IPS DF 6.9 (cell line): Measurements from ENCODE around the gene BCR.
A peak's percentile ranks its signal among the peaks of the same experiment; 100 is the strongest.

ENCODE experiments used
- DNase-seq: peaks from one replicate; pipeline ENCODE4 v3.0.0-alpha.2; 2013; ENCODE audit warnings: low read depth, low spot score
- H3K27ac ChIP-seq: one replicate; pipeline ENCODE4 v1.5.1; 2013; ENCODE audit warnings: low read length, control low read depth
- H3K27me3 ChIP-seq: 2 replicates; pipeline ENCODE4 v1.6.1; 2013; ENCODE audit warnings: mild to moderate bottlenecking, low read length; ENCODE audit not compliant: control insufficient read depth, insufficient read depth
- H3K36me3 ChIP-seq: 2 replicates; pipeline ENCODE4 v1.6.1; 2013; ENCODE audit warnings: low read length; ENCODE audit not compliant: control insufficient read depth, insufficient read depth
- H3K4me1 ChIP-seq: 2 replicates; pipeline ENCODE4 v1.6.1; 2013; ENCODE audit warnings: low read length; ENCODE audit not compliant: control insufficient read depth, insufficient read depth
- H3K4me3 ChIP-seq: 2 replicates; pipeline ENCODE4 v1.5.1; 2013; ENCODE audit warnings: mild to moderate bottlenecking, low read length
- H3K9me3 ChIP-seq: 2 replicates; pipeline ENCODE4 v1.6.1; 2013; ENCODE audit warnings: low read length, inconsistent platforms; ENCODE audit not compliant: control insufficient read depth, insufficient read depth
- WGBS: extraction: QIAGEN DNeasy Blood & Tissue Kit; methylation state at CpG from one replicate; pipeline ENCODE4 v1.1.7; 2013; ENCODE audit warnings: mixed read lengths, missing lambda C conversion rate; ENCODE audit not compliant: insufficient read length, insufficient coverage; 5-methylcytosine and 5-hydroxymethylcytosine counted together

Gene BCR

GRCh38 chr22:23265368-23265700 is 85.0 kb downstream of the BCR start:
- Histone ChIP-seq H3K27ac (no peak overlapping the region), H3K27me3 (no peaks in the 10 kb centered on the region), H3K36me3 (peaks cover 21% of the 10 kb centered on the region), H3K9me3 (no peaks in the 10 kb centered on the region), H3K4me1 (peaks cover 16% of the 10 kb centered on the region), H3K4me3 (no peak overlapping the region)
- no CpG with 5 or more reads among the region's 7 CpGs for WGBS
- DNase-seq: no peak

GRCh38 chr22:23266780-23267179 is 86.5 kb downstream of the BCR start:
- no CpG with 5 or more reads among the region's 4 CpGs for WGBS
- Histone ChIP-seq H3K4me3 (no peak overlapping the region), H3K36me3 (peaks cover 20% of the 10 kb centered on the region), H3K27me3 (no peaks in the 10 kb centered on the region), H3K27ac (no peak overlapping the region), H3K9me3 (no peaks in the 10 kb centered on the region), H3K4me1 (peaks cover 16% of the 10 kb centered on the region)
- no peak for DNase-seq

DNA sequence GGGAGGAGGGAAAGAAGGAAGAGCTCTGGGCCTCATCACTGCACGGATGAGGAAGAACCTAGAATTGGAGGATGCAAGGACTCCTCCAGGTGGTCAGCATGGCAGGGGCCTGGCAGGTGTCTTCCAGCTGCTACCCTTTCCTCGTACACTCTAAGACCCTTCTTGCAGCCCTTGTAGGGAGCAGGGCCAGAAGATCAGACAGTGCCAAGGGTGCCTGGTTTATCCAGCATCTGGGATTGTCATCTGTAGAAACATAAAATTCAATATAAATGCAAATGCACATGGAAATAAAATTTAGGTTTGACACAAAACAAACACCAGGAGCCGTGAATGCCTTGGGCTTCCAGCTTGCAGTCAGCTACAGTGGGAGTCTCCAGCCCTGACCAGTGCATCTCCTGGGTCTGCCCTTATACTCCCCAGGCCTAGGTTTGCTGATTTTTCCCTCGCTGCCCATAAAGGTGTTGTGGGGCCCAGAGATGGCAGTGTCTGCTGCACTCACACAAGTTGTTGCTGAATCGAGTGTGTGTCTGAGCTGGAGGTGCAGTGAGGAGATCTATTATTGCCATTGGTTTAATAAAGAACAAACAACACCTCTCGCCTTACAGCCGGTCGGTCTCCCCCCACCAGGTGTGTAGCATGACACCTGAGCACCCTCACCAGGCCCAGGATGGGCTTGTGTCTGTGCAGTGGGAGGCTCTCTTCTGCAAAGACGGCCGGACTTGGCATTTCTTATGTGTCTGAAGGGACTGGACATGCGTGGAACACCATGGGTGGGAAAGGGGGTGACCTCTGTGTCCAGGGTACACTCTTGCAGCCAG is 87.1 kb downstream of the BCR start:
- Histone ChIP-seq H3K27ac (no peak overlapping the region), H3K9me3 (no peaks in the 10 kb centered on the region), H3K36me3 (peaks cover 20% of the 10 kb centered on the region), H3K4me3 (no peak overlapping the region), H3K27me3 (no peaks in the 10 kb centered on the region), H3K4me1 (peaks cover 16% of the 10 kb centered on the region)
- no CpG with 5 or more reads among the region's 11 CpGs for whole genome bisulfite sequencing
- DNase-seq: no peak

DNA sequence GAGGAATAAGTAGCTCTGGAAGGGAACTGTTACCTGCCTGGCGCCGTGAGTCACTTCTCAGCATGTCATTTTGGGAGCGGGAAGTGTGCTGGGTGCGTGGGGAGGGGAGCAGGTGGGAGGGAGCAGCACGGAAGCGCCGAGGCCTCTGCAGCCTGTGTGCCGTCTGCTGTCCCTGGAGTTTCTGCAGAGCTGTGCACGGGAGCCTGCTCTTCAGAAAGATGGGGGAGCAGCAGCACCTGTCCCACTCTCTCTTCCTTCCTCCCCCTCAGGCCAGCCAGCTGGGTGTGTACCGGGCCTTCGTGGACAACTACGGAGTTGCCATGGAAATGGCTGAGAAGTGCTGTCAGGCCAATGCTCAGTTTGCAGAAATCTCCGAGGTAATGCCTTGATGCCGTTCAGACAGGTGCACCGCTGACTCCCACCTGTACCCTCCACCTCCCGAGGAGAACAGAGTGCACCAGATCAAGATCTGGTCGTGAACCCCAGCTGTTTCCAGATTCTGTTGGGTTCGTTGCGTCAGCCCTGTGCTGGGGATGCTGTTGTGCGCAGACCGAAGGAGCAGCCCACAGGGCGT is 87.9 kb downstream of the BCR start:
- H3K36me3 ChIP-seq: peaks cover 25% of the 10 kb centered on the region
- no peak overlapping the region for H3K4me3 ChIP-seq
- H3K9me3 ChIP-seq: no peaks in the 10 kb centered on the region
- DNase-seq: no peak
- peaks cover 16% of the 10 kb centered on the region for H3K4me1 ChIP-seq
- H3K27me3 ChIP-seq: no peaks in the 10 kb centered on the region
- no peak overlapping the region for H3K27ac ChIP-seq
- no CpG with 5 or more reads among the region's 22 CpGs for WGBS

DNA sequence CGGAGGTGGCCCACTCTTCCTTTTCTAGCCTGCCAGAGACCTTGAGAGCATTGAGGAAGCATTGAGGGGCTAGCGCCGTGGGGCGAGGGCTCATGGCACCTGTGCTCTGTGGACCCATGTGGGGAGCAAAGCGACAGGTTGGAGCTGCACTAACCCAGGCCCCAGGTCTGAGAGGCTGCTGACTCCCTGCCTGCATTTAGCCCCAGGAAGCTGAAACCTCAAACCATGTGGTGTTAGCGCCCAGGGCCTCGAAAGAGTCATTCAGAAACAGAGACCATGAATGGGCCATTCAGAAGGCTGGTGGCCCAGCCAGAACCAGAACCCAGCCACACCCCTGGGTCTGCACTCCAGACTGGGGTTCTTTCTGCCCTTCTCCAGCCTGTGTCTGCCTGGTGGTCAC is 88.6 kb downstream of the BCR start:
- H3K36me3 ChIP-seq: peaks cover 27% of the 10 kb centered on the region

DNA sequence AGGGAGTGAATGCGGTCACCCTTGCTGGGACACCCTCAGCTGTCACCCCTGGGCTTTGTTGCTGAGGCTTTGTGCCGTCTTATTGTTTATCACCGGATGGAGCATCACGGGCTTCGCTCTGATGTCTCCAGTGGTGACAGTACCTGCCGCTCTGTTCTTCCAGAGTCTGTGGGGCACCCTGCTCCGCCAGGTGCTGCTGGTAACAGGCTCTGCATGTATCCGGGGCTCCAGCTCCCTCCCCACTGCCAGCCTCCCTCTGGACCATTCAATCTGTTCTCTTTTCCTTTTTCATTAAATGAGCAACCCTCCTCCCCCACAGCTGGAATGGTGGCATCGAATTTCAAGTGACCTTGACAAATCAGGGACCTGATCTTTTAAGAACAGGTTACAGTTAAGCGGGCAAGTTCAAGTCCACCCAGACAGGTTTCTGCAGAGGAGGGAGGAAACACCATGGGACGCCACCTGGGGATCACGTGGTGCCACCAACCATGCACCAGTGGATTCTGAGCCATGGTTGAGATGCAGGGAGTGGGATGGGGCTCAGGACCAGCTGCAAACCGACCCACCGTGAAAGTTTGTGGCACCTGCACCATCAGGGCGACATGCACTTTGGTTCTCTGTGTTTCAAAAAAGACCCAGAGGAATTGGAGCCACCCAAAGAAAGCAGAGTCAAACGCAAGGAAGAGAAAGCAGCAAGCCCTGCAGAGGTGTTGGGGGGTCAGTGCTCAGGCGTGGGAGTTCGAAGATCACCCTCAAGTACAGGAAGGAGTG is 89.3 kb downstream of the BCR start:
- Histone ChIP-seq H3K27ac (no peak overlapping the region), H3K4me3 (no peak overlapping the region), H3K9me3 (no peaks in the 10 kb centered on the region), H3K4me1 (peaks cover 16% of the 10 kb centered on the region), H3K36me3 (peaks cover 24% of the 10 kb centered on the region), H3K27me3 (no peaks in the 10 kb centered on the region)
- no CpG with 5 or more reads among the region's 18 CpGs for WGBS
- peak; percentile 52 for DNase-seq

More for the DNA sequence above, 88.6 kb downstream of the BCR start:
- no peak overlapping the region for H3K27ac ChIP-seq
- H3K4me3 ChIP-seq: no peak overlapping the region
- H3K27me3 ChIP-seq: no peaks in the 10 kb centered on the region
- DNase-seq: no peak
- peaks cover 16% of the 10 kb centered on the region for H3K4me1 ChIP-seq
- H3K9me3 ChIP-seq: no peaks in the 10 kb centered on the region
- no CpG with 5 or more reads among the region's 7 CpGs for WGBS

GRCh38 chr22:23270212-23270733 is 90.0 kb downstream of the BCR start:
- no CpG with 5 or more reads among the region's 8 CpGs for WGBS
- peaks cover 16% of the 10 kb centered on the region for H3K4me1 ChIP-seq
- H3K27ac ChIP-seq: no peak overlapping the region
- peaks cover 28% of the 10 kb centered on the region for H3K36me3 ChIP-seq
- no peak overlapping the region for H3K4me3 ChIP-seq
- H3K27me3 ChIP-seq: no peaks in the 10 kb centered on the region
- no peaks in the 10 kb centered on the region for H3K9me3 ChIP-seq
- no peak for DNase-seq

GRCh38 chr22:23270798-23271596 is 90.7 kb downstream of the BCR start:
- H3K27ac ChIP-seq: no peak overlapping the region
- H3K27me3 ChIP-seq: no peaks in the 10 kb centered on the region
- no peaks in the 10 kb centered on the region for H3K9me3 ChIP-seq
- H3K36me3 ChIP-seq: peaks cover 34% of the 10 kb centered on the region
- H3K4me1 ChIP-seq: peaks cover 16% of the 10 kb centered on the region
- H3K4me3 ChIP-seq: no peak overlapping the region
- no peak for DNase-seq
- WGBS: no CpG with 5 or more reads among the region's 12 CpGs

- Histone ChIP-seq H3K9me3 (no peaks in the 10 kb centered on the region), H3K36me3 (peaks cover 35% of the 10 kb centered on the region), H3K27me3 (no peaks in the 10 kb centered on the region), H3K27ac (no peak overlapping the region), H3K4me1 (peaks cover 16% of the 10 kb centered on the region), H3K4me3 (no peak overlapping the region)
- whole genome bisulfite sequencing: no CpG with 5 or more reads among the region's 4 CpGs
- no peak for DNase-seq
These were observed 91.2 kb downstream of the BCR start for GRCh38 chr22:23271597-23271908.

DNA sequence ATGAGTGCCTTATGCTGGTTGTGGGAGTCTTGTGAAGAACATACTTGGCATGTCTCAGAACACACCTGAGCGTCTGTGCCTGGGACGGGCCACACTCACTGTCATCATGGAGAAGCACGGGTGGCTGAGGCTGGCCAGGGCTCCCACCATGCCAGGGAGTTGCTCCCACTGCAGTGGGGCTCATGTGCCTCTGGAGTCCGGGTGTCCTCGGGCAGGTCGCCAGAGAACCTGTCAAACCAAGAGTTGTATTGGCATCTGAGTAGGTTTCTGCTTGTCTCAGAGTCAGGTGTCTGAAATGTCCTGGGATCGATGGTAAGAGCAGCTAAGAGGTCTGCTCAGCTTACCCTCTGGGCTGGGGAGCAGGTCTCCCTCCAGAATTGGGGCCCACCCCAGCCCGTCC is 92.1 kb downstream of the BCR start:
- H3K36me3 ChIP-seq: peaks cover 36% of the 10 kb centered on the region
- H3K27me3 ChIP-seq: no peaks in the 10 kb centered on the region
- peaks cover 16% of the 10 kb centered on the region for H3K4me1 ChIP-seq
- no peaks in the 10 kb centered on the region for H3K9me3 ChIP-seq
- H3K4me3 ChIP-seq: no peak overlapping the region
- no CpG with 5 or more reads among the region's 8 CpGs for WGBS
- no peak for DNase-seq
- H3K27ac ChIP-seq: no peak overlapping the region
